ENCODE results near the gene NPAS1. TPM values are rescaled to one million over a fixed set of nuclear protein-coding genes. Genes with fewer than 3 reads are reported as not detected.

Gene NPAS1
- total and polyA plus RNA-seq, 2 experiments from 2014 or later: 0.23 to 4.5 TPM

DNA sequence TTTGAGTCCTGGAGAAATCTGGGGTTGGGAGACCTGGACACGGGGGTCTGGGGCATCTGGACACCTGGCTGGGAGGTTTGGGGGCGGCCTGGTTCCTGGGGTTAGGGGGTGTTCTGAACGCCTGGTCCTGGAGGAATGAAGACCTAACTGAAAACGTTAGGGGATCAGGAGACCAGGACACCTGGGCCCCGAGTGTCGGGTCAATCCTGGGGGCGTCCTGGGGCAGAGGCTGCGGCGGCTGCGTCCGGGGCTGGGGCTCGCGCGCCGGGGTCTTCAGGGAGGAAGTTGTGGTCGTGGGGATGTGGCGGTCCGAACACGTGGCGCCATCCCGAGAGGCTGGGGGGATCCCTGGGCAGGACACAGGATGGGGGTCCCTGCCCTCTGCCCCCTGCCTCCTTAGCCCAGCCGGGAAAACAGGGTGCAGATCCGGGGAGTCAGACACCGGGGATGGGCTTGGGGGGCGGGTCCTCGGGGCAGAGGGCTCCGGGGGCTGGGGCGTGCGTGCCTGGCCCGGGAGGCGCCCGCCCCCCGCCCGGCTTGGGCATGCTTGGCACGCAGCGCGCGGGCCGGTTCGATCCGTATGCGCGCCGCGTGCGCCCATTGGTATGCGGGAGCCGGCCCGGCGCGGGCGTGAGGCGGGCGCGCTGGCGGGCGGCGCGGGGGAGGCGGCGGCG is 632 bp downstream of the NPAS1 start:
- Histone ChIP-seq H2AFZ (no peak overlapping the region), H3K9me2 (replicated peaks; ENCODE audit: insufficient read depth) (no peaks in the 10 kb centered on the region), H3K4me2 (peak overlapping the region; percentile 86), H3K36me3 (replicated peaks; ENCODE audit: insufficient read depth, low read depth) (no peaks in the 10 kb centered on the region), H3K79me2 (no peaks in the 10 kb centered on the region), H3K27ac (no peak overlapping the region), H3K4me1 (ENCODE audit: insufficient read depth) (peaks cover 18% of the 10 kb centered on the region), H4K20me1 (ENCODE audit: insufficient read depth, poor library complexity, severe bottlenecking) (no peaks in the 10 kb centered on the region), H3K4me3 (no peak overlapping the region), H3K9me3 (ENCODE audit: low read depth) (no peaks in the 10 kb centered on the region), H3K27me3 (peaks cover 59% of the 10 kb centered on the region)
- no peak for TF ChIP-seq EZH2 (IDR thresholded peaks at IDR 0.05; ENCODE audit: borderline replicate concordance)
- TF ChIP-seq EZH2phosphoT487 (IDR thresholded peaks at IDR 0.05; ENCODE audit: low read depth, severe bottlenecking, unreplicated experiment): peak; percentile 25
- TF ChIP-seq, protein P1, sequence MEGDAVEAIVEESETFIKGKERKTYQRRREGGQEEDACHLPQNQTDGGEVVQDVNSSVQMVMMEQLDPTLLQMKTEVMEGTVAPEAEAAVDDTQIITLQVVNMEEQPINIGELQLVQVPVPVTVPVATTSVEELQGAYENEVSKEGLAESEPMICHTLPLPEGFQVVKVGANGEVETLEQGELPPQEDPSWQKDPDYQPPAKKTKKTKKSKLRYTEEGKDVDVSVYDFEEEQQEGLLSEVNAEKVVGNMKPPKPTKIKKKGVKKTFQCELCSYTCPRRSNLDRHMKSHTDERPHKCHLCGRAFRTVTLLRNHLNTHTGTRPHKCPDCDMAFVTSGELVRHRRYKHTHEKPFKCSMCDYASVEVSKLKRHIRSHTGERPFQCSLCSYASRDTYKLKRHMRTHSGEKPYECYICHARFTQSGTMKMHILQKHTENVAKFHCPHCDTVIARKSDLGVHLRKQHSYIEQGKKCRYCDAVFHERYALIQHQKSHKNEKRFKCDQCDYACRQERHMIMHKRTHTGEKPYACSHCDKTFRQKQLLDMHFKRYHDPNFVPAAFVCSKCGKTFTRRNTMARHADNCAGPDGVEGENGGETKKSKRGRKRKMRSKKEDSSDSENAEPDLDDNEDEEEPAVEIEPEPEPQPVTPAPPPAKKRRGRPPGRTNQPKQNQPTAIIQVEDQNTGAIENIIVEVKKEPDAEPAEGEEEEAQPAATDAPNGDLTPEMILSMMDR (IDR thresholded peaks at IDR 0.05; ENCODE audit: poor library complexity): no peak
- WGBS (ENCODE audit: low lambda C conversion rate, missing lambda C conversion rate): 8% methylated on average over 15 of the region's 62 CpGs
- peak; percentile 28 for DNase-seq (ENCODE audit: low spot score)

DNA sequence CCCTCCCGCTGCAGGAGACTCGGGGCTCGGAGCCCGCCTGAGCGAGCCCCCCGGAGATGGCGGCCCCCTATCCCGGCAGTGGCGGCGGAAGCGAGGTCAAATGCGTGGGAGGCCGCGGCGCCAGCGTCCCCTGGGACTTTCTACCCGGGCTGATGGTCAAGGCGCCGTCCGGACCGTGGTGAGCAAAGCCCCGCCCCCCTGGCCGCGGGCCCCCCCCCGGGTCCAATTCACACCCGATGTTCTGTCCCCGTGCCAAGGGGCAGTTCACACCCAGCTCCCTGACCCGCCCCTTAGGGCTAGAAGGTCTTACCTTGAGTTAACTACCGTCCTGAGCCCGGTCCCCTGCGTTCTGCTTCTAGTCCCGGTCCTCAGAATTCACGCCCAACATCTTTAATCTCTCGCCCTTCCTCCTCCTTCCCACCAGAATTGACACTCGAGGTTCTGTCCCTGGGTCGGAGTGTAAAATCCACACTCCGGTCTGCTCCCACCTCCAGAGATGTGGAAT is 1.4 kb downstream of the NPAS1 start:
- Histone ChIP-seq H2AFZ (peak overlapping the region; percentile 35), H3K4me2 (peak overlapping the region; percentile 86), H4K20me1 (ENCODE audit: insufficient read depth, poor library complexity, severe bottlenecking) (no peaks in the 10 kb centered on the region), H3K36me3 (replicated peaks; ENCODE audit: insufficient read depth, low read depth) (no peaks in the 10 kb centered on the region), H3K4me1 (ENCODE audit: insufficient read depth) (peaks cover 18% of the 10 kb centered on the region), H3K79me2 (no peaks in the 10 kb centered on the region), H3K4me3 (no peak overlapping the region), H3K9me3 (ENCODE audit: low read depth) (no peaks in the 10 kb centered on the region), H3K9me2 (replicated peaks; ENCODE audit: insufficient read depth) (no peaks in the 10 kb centered on the region), H3K27me3 (peaks cover 63% of the 10 kb centered on the region), H3K27ac (no peak overlapping the region)
- TF ChIP-seq, protein P1 (IDR thresholded peaks at IDR 0.05; ENCODE audit: poor library complexity): no peak
- TF ChIP-seq EZH2phosphoT487 (IDR thresholded peaks at IDR 0.05; ENCODE audit: low read depth, severe bottlenecking, unreplicated experiment) (no peak), EZH2 (IDR thresholded peaks at IDR 0.05; ENCODE audit: borderline replicate concordance) (no peak)
- peak; percentile 27 for DNase-seq (ENCODE audit: low spot score)
- 2% methylated on average over 31 of the region's 37 CpGs for WGBS (ENCODE audit: low lambda C conversion rate, missing lambda C conversion rate)

DNA sequence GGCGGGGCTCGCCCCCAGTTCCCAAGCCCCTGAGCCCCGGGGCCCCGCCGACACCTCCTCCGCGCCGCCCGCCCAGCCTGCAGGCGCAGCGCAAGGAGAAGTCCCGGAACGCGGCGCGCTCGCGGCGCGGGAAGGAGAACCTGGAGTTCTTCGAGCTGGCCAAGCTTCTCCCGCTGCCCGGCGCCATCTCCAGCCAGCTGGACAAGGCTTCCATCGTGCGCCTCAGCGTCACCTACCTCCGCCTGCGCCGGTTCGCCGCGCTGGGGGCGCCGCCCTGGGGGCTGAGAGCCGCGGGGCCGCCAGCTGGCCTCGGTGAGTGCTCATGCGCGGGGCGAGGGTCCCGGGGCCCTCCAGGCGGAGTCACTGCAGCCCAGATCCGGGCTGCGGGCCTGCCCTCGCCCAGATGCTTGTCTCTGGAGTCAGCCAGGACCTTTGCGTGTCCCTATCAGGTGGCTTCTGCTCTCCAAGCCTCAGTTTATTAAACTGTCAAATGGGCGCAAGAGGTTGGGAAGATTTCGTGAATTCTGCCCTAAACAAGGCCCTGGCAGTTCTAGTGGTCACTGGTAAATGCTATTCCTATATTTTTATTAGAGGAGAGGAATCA is 2.0 kb downstream of the NPAS1 start:
- Histone ChIP-seq H2AFZ (peak overlapping the region; percentile 35), H3K4me2 (peak overlapping the region; percentile 86), H3K4me3 (no peak overlapping the region), H3K27me3 (peaks cover 63% of the 10 kb centered on the region), H4K20me1 (ENCODE audit: insufficient read depth, poor library complexity, severe bottlenecking) (no peaks in the 10 kb centered on the region), H3K79me2 (no peaks in the 10 kb centered on the region), H3K9me2 (replicated peaks; ENCODE audit: insufficient read depth) (no peaks in the 10 kb centered on the region), H3K9me3 (ENCODE audit: low read depth) (no peaks in the 10 kb centered on the region), H3K4me1 (ENCODE audit: insufficient read depth) (peaks cover 18% of the 10 kb centered on the region), H3K36me3 (replicated peaks; ENCODE audit: insufficient read depth, low read depth) (no peaks in the 10 kb centered on the region), H3K27ac (no peak overlapping the region)
- TF ChIP-seq EZH2 (IDR thresholded peaks at IDR 0.05; ENCODE audit: borderline replicate concordance) (peak; percentile 97), EZH2phosphoT487 (IDR thresholded peaks at IDR 0.05; ENCODE audit: low read depth, severe bottlenecking, unreplicated experiment) (peak; percentile 31)
- TF ChIP-seq, protein P1 (IDR thresholded peaks at IDR 0.05; ENCODE audit: poor library complexity): no peak
- peak; percentile 44 for DNase-seq (ENCODE audit: low spot score)
- WGBS (ENCODE audit: low lambda C conversion rate, missing lambda C conversion rate): 10% methylated on average over 26 of the region's 50 CpGs
